Coronary artery (tissue), 2 donors: Measurements from ENCODE around the gene ZNF536.
A peak's percentile ranks its signal among the peaks of the same experiment; 100 is the strongest.

Source experiments
- DNase-seq: peaks from one replicate; pipeline ENCODE4 v3.0.0-alpha.2; 2017; ENCODE audit warnings: low spot score
- H3K27ac ChIP-seq, 2 donors: fragments of 200-600 bp; sonication (generic); one replicate each; pipeline ENCODE4 v1.5.1; 2016 to 2019
- H3K4me3 ChIP-seq: fragments of 200-600 bp; sonication (generic); 2 replicates; pipeline ENCODE4 v1.5.1; 2016; ENCODE audit warnings: mild to moderate bottlenecking, moderate library complexity
- TF ChIP-seq, protein P1 (sequence below): fragments of 200-600 bp; sonication (generic); IDR thresholded peaks from one replicate; pipeline ENCODE4 v1.5.1; 2019; ENCODE audit warnings: antibody characterized with exemption

ZNF536 gene

DNA sequence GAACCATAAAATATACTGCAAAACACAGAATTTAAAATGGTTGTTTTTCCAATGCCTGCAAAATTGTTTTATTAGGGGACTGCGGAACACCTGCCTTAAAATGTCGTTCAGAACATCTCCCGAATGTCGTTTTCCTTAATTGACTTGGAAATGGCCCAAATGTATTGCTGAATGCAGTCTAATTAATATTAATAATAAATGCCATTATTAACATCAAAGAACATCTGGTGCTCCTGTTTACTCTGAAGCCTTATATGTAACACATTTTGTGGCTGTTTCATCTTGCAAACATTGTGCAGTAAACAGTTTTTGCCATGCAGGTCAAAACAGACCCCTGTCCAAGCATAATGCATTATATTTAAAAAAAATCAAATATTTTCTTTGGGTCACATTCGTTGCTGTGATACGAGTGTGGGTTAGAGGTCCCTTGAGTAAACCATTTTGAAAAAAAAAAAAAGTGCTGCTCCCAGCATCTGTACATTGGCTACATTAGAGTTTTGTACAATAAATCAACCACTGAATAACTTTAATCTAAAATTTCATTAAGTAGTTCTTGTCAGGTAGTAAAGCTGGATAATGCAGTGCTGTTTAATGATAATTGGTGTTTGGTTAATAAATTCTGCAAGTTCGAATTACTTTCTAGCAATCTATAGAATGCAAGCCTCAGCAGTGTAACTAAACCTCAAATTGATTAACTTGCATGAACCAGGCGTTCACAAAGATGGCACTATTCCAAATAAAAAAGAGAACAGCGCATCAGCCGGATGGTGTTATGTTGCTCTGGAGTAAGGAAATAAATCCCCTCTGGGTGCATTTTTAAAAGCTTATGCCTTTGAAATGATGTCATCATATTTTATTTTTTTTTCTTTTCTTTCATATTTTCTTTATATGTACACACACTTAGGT lies 140.2 kb downstream of the ZNF536 start:
- DNase-seq: no peak
- Histone ChIP-seq H3K4me3 (no peak overlapping the region), H3K27ac (no peak overlapping the region)
- TF ChIP-seq, protein P1, sequence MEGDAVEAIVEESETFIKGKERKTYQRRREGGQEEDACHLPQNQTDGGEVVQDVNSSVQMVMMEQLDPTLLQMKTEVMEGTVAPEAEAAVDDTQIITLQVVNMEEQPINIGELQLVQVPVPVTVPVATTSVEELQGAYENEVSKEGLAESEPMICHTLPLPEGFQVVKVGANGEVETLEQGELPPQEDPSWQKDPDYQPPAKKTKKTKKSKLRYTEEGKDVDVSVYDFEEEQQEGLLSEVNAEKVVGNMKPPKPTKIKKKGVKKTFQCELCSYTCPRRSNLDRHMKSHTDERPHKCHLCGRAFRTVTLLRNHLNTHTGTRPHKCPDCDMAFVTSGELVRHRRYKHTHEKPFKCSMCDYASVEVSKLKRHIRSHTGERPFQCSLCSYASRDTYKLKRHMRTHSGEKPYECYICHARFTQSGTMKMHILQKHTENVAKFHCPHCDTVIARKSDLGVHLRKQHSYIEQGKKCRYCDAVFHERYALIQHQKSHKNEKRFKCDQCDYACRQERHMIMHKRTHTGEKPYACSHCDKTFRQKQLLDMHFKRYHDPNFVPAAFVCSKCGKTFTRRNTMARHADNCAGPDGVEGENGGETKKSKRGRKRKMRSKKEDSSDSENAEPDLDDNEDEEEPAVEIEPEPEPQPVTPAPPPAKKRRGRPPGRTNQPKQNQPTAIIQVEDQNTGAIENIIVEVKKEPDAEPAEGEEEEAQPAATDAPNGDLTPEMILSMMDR: no peak

DNA sequence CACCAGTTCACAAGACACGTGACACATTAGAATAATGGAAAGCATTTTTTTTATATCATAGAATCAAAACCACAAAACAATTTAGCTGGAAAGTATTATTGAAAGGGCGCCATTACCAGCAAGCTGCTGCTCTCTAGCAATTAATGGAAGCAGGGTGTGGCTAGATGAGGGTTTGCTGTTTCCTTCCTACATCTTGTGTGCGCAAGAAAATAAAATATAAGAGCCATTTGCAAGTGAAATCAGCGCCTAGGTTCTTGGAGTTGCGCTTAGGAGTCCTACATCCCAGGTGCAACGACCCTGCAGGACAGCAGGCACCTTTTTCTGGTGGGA lies 140.9 kb downstream of the ZNF536 start:
- H3K27ac ChIP-seq: no peak overlapping the region
- no peak overlapping the region for H3K4me3 ChIP-seq
- TF ChIP-seq, protein P1: no peak
- DNase-seq: no peak

DNA sequence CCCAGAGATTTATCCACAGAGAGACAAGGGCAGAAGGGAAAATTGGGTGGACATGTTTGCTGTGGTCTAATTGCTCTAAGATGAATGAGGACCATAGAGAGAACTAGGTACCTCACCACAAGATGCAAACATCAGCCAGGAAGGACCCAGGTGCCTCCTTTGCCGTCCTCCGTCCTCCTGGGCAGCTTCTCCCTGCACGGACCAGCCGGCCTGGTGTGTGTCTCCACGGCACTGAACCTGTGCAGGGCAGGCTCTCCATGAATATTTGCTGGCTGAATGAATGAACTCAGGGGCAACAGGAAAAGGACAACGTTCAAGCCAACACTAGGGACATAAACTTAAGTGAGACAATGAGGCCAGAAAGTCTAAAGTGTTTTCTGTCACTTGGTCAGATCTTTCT lies 143.9 kb downstream of the ZNF536 start:
- TF ChIP-seq, protein P1: no peak
- Histone ChIP-seq H3K4me3 (no peak overlapping the region), H3K27ac (no peak overlapping the region)
- DNase-seq: no peak

DNA sequence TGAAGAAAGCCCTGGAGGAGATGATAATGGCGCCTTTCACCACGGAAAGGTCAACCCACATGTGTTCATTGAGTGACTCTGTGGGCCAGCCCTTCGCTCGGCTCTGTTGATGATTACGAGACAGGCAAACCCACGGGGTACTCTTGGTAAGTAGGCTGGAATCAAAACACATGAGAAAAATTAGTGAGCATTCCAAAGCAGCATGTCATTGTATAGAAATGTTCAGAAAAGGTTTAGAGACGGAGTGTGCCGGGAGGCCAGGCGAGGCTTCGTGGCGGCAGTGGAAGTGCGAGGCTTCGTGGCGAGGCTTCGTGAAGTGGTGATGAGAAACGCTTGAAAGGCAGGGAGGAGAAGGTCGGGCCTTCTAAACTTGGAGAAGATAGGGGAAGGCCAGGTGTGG lies 144.3 kb downstream of the ZNF536 start:
- no peak for DNase-seq
- Histone ChIP-seq H3K4me3 (no peak overlapping the region), H3K27ac (no peak overlapping the region)
- TF ChIP-seq, protein P1: no peak

DNA sequence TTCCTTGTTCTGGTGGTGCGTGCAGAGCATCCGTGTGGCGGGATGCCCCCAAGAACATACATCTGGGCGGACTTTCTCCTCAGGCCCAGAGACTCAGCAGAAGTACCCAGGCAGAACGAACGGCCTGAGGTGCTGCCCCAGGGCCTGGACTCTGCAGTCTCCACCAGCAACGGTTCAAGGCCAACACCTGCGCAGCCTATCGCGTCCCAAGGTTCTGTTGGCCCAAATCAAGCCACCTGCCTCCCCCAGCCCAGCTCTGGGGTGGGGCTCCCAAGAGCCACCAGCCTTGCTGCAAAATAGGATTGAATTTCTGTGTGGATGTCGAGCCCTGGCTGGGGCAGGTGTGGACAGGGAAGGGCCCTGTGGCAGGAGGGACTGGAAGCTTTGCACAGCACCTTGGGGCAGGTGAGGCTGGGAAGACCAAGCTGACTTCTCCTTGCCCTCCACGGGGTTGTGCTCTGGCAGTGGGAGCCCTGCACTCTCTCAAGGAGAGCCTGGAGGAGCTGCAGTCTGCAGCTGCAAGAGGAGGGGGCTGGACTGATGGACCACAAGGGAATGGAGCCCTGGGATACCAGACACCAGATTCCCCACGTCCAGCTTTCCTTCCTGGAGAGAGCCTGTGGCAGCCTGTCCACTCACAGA lies 146.9 kb downstream of the ZNF536 start:
- Histone ChIP-seq H3K27ac (no peak overlapping the region), H3K4me3 (no peak overlapping the region)
- TF ChIP-seq, protein P1: no peak
- DNase-seq: peak; percentile 65

DNA sequence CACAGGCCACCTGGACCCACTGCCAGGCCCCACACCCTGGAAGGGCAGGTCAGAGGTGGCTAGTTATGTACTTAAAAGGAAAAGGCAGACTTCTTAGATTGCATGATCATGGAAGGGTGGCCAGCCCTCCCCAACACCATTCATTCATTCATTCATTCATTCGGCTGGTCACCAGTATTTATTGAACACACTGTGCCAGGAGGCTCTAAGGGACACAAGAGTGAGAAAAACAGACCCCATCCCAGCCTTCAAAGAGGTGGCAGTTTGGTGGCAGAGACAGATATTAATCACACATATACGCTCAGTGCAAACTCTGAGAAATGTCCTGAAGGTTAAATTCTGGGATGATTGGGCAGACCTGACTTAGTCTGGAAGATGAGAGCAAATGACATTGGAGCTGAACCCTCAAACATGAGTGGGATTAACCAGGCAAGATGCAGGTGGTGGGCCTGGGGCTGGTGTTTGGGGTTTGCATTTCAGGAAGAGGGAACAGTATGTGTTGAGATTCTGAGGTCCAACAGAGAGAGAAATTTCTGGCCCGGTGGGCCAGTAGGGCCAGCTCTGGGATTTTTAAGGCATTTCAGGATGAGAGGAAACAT lies 147.5 kb downstream of the ZNF536 start:
- TF ChIP-seq, protein P1: no peak
- peak; percentile 45 for DNase-seq
- Histone ChIP-seq H3K27ac (no peak overlapping the region), H3K4me3 (no peak overlapping the region)
